Lower leg skin (tissue), 4 donors: Measurements from ENCODE around the gene DDN. TPM values are rescaled to one million over a fixed set of nuclear protein-coding genes. Genes with fewer than 3 reads are reported as not detected.

Source experiments
- DNase-seq, 2 donors: peaks; one replicate each; pipeline ENCODE4 v3.0.0-alpha.2; 2019; ENCODE audit warnings: low spot score in 2 of 2
- H3K4me3 ChIP-seq: fragments of 200-600 bp; sonication (generic); 2 replicates; pipeline ENCODE4 v1.5.1; 2017; ENCODE audit warnings: mild to moderate bottlenecking, low read depth; ENCODE audit not compliant: poor library complexity, severe bottlenecking
- CTCF ChIP-seq, 3 donors: fragments of 450-650 bp; IDR thresholded peaks; one replicate each; pipeline ENCODE4 v1.5.1; 2016; ENCODE audit warnings: antibody characterized with exemption in 3 of 3, mild to moderate bottlenecking in 3 of 3, moderate library complexity in 2 of 3
- POLR2A ChIP-seq, 2 donors: fragments of 450-650 bp; IDR thresholded peaks; one replicate each; pipeline ENCODE4 v1.6.1; 2016 to 2017; ENCODE audit warnings: antibody characterized with exemption in 2 of 2, mild to moderate bottlenecking in 1 of 2, moderate library complexity in 1 of 2
- WGBS, 2 donors: methylation state at CpG; one replicate each; pipeline ENCODE4 v1.1.5; 2018; 5-methylcytosine and 5-hydroxymethylcytosine counted together
- intact Hi-C: fragments of 100-400 bp; cut with DNase I; formaldehyde crosslinking; loops from one replicate; pipeline ENCODE4 v1.15.0; 2023; ENCODE audit warnings: low total_unique reads
- total RNA-seq, 4 donors: library from RNA; depleted of rRNA; stranded (reverse); fragments of >200 nt; gene quantifications; one replicate each; pipeline ENCODE4 v1.1.0, GENCODE V29; 2016

DDN gene
- total RNA-seq, 4 donors from 2014 or later: 0.05 to 0.29 (median 0.13) TPM; not detected in 1

GRCh38 chr12:49020441-49020840 is 21.3 kb upstream of the DDN start:
- intact Hi-C loops: no loop called here
- WGBS, 2 donors: 74 to 77% methylated on average over 6 of the region's 6 CpGs
- no peak overlapping the region for H3K4me3 ChIP-seq
- DNase-seq: peak in 1 of 2 donors; percentile 82
- TF ChIP-seq CTCF (IDR thresholded peaks at IDR 0.05) (no peak), POLR2A (IDR thresholded peaks at IDR 0.05) (no peak)

- TF ChIP-seq CTCF (IDR thresholded peaks at IDR 0.05) (no peak), POLR2A (IDR thresholded peaks at IDR 0.05) (no peak)
- DNase-seq: peak in 1 of 2 donors; percentile 85
- no peak overlapping the region for H3K4me3 ChIP-seq
- intact Hi-C loops: no loop called here
- 58 to 59% methylated on average over 10 of the region's 10 CpGs for WGBS, 2 donors
These were observed 20.5 kb upstream of the DDN start for GRCh38 chr12:49019443-49020324.

GRCh38 chr12:49019120-49019430 is 19.9 kb upstream of the DDN start:
- no peak overlapping the region for H3K4me3 ChIP-seq
- TF ChIP-seq CTCF (IDR thresholded peaks at IDR 0.05) (no peak), POLR2A (IDR thresholded peaks at IDR 0.05) (no peak)
- intact Hi-C loops: no loop called here
- DNase-seq: no peak
- WGBS, 2 donors: 2 to 4% methylated on average over 8 of the region's 8 CpGs

- peak within 1 kb of the TSS; percentile 74 for H3K4me3 ChIP-seq
- TF ChIP-seq POLR2A (IDR thresholded peaks at IDR 0.05) (peak in 1 of 2 donors; percentile 49), CTCF (IDR thresholded peaks at IDR 0.05) (no peak)
- DNase-seq: peak; percentile 95 to 99
- WGBS, 2 donors: 0% methylated on average over 54 to 59 of the region's 59 CpGs
- intact Hi-C loops: no loop called here
These were observed 19.3 kb upstream of the DDN start, which contains the start of gene PRKAG1 for GRCh38 chr12:49018261-49019119. Gene PRKAG1, minus strand, starts transcription at chr12:49018776. Its CDS starts 36 bp downstream, at chr12:49018740.

GRCh38 chr12:49017891-49018260 is 18.7 kb upstream of the DDN start:
- H3K4me3 ChIP-seq: peak overlapping the region; percentile 74
- intact Hi-C loops: no loop called here
- DNase-seq: peak in 1 of 2 donors; percentile 89
- WGBS, 2 donors: 0% methylated on average over 8 of the region's 8 CpGs
- no peak for TF ChIP-seq CTCF (IDR thresholded peaks at IDR 0.05)
- no peak for TF ChIP-seq POLR2A (IDR thresholded peaks at IDR 0.05)
